T-helper 9 cell (primary cell): Measurements from ENCODE around the gene THAP9.
A peak's percentile ranks its signal among the peaks of the same experiment; 100 is the strongest.
"Not testable (repeated sequence)": the region's sequence is repeated elsewhere in the genome, so short reads cannot be mapped to it uniquely, and the experiment has no call there.

Experiments
- DNase-seq: peaks from one replicate; pipeline ENCODE4 v3.0.0-alpha.2; 2020
- total RNA-seq, 2 donors: gene quantifications; one replicate each; lab custom pipeline; 2026; lab: John Stamatoyannopoulos, UW

THAP9 gene, protein sequence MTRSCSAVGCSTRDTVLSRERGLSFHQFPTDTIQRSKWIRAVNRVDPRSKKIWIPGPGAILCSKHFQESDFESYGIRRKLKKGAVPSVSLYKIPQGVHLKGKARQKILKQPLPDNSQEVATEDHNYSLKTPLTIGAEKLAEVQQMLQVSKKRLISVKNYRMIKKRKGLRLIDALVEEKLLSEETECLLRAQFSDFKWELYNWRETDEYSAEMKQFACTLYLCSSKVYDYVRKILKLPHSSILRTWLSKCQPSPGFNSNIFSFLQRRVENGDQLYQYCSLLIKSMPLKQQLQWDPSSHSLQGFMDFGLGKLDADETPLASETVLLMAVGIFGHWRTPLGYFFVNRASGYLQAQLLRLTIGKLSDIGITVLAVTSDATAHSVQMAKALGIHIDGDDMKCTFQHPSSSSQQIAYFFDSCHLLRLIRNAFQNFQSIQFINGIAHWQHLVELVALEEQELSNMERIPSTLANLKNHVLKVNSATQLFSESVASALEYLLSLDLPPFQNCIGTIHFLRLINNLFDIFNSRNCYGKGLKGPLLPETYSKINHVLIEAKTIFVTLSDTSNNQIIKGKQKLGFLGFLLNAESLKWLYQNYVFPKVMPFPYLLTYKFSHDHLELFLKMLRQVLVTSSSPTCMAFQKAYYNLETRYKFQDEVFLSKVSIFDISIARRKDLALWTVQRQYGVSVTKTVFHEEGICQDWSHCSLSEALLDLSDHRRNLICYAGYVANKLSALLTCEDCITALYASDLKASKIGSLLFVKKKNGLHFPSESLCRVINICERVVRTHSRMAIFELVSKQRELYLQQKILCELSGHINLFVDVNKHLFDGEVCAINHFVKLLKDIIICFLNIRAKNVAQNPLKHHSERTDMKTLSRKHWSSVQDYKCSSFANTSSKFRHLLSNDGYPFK
- 7.2 to 8.7 reads per million in 2 donors for total RNA-seq

- peak; percentile 94 for DNase-seq
These were observed at the start of gene THAP9 for GRCh38 chr4:82900411-82901182. Gene THAP9, plus strand, starts transcription at chr4:82900735. Its CDS starts 68 bp downstream, at chr4:82900803.

DNA sequence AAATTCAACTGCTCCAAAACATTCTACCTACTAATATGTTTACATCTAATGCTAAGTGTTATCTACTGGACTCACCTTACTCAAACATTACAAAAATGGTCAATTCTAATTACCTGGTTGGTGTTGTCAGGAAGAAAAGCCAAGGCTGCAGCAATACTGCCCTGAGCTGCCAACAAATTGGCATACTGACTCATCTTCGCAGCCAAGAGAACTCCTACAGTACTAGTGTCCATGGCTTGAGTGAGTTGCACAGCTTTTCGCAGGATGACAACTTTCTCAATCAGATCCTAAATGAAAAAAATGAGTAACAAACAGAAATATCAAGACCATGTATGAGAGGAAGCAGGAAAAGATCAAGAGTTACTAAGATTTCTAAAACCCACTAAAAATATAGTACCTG is 49.2 kb upstream of the THAP9 start:
- DNase-seq, result no peak

GRCh38 chr4:82851885-82852750 is 48.4 kb upstream of the THAP9 start:
- DNase-seq, result no peak

- no peak for DNase-seq
These were observed 47.7 kb upstream of the THAP9 start for GRCh38 chr4:82852751-82853285.

DNA sequence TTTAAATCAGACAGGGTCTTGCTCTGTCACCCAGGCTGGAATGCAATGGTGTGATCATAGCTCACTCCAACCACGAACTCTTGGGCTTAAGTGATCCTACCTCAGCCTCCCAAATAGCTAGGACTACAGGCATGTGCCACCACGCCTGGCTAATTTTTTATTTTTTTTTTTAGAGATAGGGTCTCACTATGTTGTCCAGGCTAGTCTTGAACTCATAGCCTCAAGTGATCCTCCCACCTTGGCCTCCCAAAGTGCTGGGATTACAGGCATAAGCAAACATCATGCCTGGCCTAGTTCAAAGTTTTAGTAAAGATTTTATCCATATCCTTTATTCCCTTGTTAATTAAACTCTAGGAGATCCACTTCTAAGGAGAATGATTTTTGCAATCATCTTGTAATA is 40.0 kb upstream of the THAP9 start:
- not testable (repeated sequence) for DNase-seq

DNA sequence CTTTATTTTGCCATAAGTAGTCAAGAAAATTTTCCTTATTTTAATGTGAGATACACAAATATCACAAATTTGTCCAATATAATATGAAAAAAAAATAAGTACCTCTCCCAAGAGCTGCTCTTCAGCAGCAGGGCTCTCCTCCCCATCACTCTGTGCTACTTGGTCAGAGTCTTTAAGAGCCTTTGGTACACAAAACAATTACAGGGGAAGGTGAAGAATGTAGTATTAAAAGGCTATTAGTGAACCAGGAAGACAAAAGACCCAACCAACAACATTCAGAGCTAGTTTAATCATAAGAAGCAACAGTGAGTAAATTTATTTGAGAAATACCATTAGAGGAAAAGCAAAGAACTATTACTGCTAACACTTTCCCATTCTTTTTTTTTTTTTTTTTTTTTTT is 39.0 kb upstream of the THAP9 start:
- DNase-seq, result no peak

- no peak for DNase-seq
These were observed 36.1 kb upstream of the THAP9 start for GRCh38 chr4:82864336-82864979.

- no peak for DNase-seq
These were observed 34.9 kb upstream of the THAP9 start for GRCh38 chr4:82865592-82865991.

DNA sequence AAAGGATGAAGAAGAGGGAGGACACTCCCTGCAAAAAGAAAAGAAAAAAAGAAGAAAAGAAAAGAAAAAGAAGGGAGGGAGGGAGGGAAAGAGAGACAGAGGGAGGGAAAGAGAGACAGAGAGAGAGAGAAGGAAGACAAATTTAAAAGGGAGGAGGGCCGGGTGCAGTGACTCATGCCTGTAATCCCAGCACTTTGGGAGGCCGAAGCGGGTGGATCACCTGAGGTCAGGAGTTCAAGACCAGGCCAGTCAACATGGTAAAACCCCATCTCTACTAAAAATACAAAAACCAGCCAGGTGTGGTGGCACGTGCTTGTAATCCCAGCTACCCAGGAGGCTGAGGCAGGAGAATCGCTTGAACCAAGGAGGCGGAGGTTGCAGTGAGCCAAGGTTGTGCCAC is 34.5 kb upstream of the THAP9 start:
- DNase-seq, result not testable (repeated sequence)

DNA sequence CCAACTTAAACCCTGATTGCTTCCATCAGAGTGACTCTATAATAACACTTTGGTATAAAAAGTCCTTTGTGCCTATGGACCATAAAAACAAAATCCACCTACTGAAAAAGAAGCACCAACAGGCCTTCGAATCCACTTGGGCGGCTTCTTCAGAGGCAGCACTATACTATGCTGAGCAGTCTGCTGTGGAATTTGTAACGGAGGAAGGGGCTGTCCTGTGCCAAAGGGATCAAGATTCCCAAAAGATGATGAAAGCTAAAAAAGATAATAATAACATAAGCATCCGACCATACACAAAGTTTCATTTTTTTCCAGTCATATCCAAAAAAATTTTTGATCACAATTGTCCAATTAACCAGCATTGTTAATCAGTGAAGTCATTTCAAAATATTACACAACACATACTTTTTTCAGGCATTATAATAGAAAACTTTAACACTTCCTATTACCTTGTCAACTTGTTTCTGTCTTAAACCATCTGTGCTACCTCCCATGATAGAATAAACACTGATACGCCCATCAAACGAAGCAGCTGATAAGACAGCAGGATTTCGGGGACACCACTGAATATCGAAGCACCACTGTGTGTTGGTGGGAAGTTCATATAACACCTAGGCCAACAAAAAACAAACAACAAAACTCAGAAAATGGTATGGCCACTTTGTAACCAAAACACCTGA is 33.7 kb upstream of the THAP9 start:
- DNase-seq, result no peak

DNA sequence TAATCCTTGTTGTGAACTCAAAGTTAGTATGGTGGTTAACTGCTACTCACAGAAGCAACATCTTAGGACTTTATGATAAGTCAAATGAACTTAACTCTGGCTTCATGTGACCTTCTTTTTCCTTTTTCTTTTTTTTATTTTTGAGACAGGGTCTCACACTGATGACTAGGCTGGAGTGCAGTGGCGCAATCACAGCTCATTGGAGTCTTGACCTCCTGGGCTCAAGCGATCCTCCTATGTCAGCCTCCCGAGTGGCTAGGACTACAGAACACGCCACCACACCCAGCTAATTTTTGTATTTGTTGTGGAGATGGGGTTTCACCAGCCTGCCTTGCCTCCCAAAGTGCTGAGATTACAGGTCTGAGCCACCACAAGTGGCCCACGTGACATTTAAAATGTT is 32.0 kb upstream of the THAP9 start:
- DNase-seq, result no peak

DNA sequence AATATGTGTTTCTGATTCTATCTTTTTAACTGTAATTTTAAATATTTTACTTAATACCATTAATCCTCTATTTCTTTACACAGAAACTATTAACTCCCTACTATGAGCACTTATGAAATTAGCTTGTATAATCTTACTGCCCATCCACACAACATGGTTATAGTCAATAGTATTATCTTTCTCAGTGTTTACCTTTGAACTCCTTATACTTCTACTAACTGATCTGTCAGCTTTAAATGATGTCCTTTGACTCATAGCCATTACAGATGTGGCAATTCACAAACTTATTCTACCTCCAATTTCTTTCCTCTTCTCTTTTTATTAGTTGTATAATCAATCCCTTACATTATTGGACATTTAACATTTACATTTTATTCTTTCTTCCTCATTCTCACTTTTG is 15.1 kb upstream of the THAP9 start:
- no peak for DNase-seq

- DNase-seq, result no peak
These were observed 14.2 kb upstream of the THAP9 start for GRCh38 chr4:82886147-82886942.

DNA sequence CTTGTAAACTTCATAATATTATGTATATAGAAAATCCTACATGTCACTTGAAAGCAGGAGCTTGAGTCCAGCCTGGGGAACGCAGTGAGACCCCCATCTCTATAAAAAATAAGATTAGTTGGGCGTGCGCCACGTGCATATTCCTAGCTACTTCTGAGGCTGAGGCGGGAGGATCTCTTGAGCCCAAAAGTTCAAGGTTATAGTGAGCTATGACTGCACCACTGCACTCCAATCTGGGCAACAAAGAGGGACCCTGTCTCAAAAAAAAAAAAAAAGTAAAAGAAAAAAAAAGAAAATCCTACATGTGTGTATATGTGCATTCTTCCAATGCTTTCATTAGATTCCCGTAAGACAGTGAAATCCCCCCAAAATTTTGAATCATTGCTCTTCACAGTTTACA is 11.2 kb upstream of the THAP9 start:
- DNase-seq, result no peak

- DNase-seq, result no peak
These were observed 10.0 kb upstream of the THAP9 start for GRCh38 chr4:82890528-82890900.

GRCh38 chr4:82890901-82891706 is 9.4 kb upstream of the THAP9 start, which contains the start of gene SEC31A:
Gene SEC31A, minus strand, starts transcription at chr4:82891153. Its CDS starts 9,217 bp downstream, at chr4:82881936.
- peak; percentile 96 for DNase-seq

DNA sequence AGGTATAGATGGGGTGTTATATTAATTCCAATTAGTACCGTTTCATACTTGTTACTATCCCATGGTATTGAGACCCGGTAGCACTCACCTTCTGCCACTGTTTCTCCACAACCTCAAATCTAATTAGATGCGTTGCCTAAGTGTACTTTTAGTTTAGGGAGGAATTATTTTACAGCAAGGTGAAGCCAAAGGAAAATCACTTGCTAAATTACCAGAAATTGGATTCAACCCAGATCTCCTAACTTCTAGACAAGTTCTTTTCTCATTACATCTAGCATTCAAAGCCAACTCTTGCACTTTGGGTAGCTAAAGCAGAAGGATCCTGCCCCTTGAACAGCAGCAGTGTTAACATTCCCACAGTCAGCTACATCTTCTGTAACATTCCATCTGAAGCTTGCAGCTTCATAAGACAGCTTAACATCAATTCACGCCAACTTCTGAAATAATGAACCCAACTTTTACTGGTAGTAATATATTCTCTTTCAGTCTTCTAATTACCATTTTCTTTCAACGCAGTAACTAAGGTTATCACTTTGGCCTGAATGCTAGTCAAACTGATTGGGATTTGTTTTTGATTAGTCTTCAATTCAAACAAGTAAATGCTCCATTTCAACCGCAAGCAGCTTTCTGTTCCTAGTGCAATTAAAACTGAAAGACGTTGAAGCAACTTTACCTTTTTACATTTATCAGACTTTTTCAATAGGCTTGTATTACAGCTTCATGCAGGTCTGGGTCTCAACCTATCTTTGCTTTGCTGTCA is 8.6 kb upstream of the THAP9 start:
- DNase-seq, result no peak

DNA sequence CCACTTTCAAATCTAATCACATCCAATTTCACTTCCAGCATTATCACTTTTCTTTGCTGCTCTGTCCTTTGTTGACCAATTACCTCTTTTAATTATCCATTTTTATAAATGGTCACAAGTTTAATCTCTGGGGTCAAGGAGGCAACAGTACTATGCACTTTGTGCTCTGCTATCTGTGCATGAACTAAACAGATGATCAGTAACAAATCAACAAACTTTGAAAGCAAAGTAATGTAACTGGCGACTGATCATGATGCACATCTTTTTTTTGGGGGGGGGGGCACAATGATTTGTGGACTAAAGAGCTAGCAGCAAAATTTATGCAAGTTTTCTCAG is 8.1 kb upstream of the THAP9 start:
- no peak for DNase-seq
